Fibroblast of the aortic adventitia (primary cell): ENCODE results near the gene FGFBP1. TPM values are rescaled to one million over a fixed set of nuclear protein-coding genes. Genes with fewer than 3 reads are reported as not detected.
A peak's percentile ranks its signal among the peaks of the same experiment; 100 is the strongest.

ENCODE experiments used
- DNase-seq: peaks from one replicate; pipeline ENCODE4 v3.0.0-alpha.2; 2010; ENCODE audit warnings: low read depth
- H3K4me3 ChIP-seq: 2 replicates; pipeline ENCODE4 v1.5.1; 2011; ENCODE audit warnings: low read depth, mild to moderate bottlenecking, control low read depth, low read length, moderate library complexity
- CTCF ChIP-seq: IDR thresholded peaks from 2 replicates; pipeline ENCODE4 v1.5.1; 2011; ENCODE audit warnings: mild to moderate bottlenecking, low read length, control low read depth, inconsistent platforms; ENCODE audit not compliant: insufficient read depth
- total RNA-seq: library from RNA; depleted of rRNA; stranded (reverse); fragments of >200 nt; gene quantifications from 2 replicates; pipeline ENCODE4 v1.2.3, GENCODE V29; 2012; ENCODE audit warnings: low replicate concordance

Gene FGFBP1
- total RNA-seq, 1 donor, result not detected

- TF ChIP-seq CTCF, result no peak
- no peak overlapping the region for H3K4me3 ChIP-seq
- no peak for DNase-seq
Observed at GRCh38 chr4:15914736-15915135, 23.8 kb downstream of the FGFBP1 start.

GRCh38 chr4:15914291-15914690, 24.2 kb downstream of the FGFBP1 start:
- no peak for DNase-seq
- TF ChIP-seq CTCF, result no peak
- no peak overlapping the region for H3K4me3 ChIP-seq

- peak; percentile 95 for DNase-seq
- H3K4me3 ChIP-seq, result no peak overlapping the region
- TF ChIP-seq CTCF, result no peak
Observed at GRCh38 chr4:15913631-15913970, 24.9 kb downstream of the FGFBP1 start.

GRCh38 chr4:15912961-15913630, 25.4 kb downstream of the FGFBP1 start:
- no peak for DNase-seq
- H3K4me3 ChIP-seq, result no peak overlapping the region

GRCh38 chr4:15912236-15912635, 26.3 kb downstream of the FGFBP1 start:
- no peak for DNase-seq
- no peak for TF ChIP-seq CTCF
- no peak overlapping the region for H3K4me3 ChIP-seq

More at GRCh38 chr4:15912961-15913630, 25.4 kb downstream of the FGFBP1 start:
- no peak for TF ChIP-seq CTCF

- TF ChIP-seq CTCF, result no peak
- no peak for DNase-seq
- no peak overlapping the region for H3K4me3 ChIP-seq
Observed at GRCh38 chr4:15910155-15910940, 28.2 kb downstream of the FGFBP1 start.
